Stimulated activated naive CD4-positive, alpha-beta T cell (primary cell): Measurements from ENCODE around the gene KLHL33.

Source experiments
- DNase-seq, 6 experiments: peaks; one replicate each; lab custom pipeline; 2025; lab: John Stamatoyannopoulos, UW

Gene KLHL33, protein sequence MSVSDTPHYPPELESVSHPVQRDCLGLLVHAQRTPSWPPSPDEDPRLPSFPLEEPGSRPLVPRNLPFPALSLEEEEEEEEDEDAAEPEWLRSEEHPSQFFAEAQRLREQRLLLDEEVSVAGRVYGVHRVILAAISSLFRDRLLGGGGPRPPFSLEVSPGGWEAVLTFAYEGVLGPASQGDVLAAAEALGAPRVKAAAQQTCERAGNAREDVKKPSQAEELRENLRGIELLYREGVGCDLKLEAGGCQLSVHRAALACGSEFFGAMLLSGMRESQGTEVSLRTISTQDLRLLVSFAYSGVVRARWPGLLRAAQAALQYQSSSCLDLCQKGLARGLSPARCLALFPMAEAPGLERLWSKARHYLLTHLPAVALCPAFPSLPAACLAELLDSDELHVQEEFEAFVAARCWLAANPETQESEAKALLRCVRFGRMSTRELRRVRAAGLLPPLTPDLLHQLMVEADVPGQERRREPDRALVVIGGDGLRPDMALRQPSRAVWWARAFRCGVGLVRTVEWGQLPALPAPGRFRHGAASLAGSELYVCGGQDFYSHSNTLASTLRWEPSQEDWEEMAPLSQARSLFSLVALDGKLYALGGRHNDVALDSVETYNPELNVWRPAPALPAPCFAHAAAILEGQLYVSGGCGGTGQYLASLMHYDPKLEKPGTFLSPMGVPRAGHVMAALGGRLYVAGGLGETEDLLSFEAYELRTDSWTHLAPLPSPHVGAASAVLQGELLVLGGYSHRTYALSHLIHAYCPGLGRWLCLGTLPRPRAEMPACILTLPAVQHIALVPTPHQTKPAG

DNA sequence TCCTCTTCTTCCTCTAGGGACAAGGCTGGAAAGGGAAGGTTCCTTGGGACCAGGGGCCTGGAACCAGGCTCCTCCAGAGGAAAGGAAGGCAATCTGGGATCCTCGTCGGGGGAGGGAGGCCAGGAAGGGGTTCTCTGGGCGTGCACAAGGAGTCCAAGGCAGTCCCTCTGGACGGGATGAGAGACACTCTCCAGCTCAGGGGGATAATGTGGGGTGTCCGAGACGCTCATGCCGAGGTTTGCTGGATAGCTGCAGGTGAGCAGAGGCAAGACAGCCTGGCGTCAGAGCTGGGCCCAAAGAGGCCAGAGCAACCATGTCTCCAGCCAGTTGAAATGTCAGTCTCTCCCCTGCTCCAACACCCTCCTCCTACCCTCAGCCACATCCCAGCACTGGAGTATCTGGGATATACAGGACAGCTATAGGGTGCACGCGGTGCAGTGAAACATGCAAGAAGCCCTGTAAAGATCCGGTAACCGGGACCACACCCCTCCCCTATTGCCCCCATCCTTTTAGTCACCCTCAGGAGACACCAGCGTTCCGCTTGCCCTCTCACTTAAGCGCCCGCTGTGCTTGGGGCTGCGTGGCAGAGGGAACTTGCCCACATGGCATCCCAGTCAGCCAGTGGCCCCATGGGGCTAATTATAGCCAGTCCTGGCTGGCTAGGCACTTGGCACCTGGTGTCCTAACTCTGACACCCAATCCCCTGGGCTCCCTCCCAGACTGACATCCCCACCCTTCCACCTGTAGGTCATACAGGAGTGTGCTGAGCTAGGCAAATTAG, at the start of gene KLHL33:
Gene KLHL33 (minus strand): TSS at position 585 of the 781 bp plus-strand sequence. CDS start 355 bp downstream, at position 230.
- no peak for DNase-seq

DNA sequence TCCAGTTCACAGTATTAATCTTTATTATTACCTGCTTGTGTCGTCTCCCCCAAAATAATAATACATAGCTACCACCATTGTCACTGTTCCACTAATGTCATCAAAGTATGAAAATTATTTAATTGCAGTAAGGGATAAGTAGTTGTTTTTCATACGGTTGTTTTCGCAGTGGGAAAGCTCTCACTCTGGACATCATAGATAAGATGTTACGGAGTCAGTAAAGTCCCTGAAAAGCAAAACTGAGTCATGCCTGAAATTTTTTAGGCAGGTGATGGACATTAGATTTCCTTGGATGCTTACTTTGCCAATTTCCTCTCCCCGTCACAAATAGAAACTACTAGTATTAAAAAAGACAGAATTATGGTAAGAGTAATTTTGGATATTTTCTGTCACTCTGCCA, 46.4 kb upstream of the KLHL33 start:
- DNase-seq = no peak

DNA sequence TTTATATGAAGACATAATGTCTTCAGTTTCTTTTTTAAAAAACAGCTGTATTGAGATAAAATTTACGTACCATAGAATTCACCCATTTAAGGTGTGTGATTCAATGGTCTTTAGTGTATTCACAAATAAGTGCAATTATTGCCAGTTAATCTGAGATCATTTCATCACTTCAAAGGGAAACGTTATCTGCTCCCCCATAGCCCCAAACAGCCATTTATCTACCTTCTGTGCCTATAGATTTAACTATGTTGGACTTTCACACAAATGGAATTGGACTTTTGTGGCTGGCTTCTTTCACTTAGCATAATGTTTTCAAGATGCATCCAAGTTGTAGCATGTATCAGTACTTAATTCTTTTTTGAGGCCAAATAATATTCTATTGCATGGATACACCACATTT, 42.9 kb upstream of the KLHL33 start:
- no peak for DNase-seq

DNA sequence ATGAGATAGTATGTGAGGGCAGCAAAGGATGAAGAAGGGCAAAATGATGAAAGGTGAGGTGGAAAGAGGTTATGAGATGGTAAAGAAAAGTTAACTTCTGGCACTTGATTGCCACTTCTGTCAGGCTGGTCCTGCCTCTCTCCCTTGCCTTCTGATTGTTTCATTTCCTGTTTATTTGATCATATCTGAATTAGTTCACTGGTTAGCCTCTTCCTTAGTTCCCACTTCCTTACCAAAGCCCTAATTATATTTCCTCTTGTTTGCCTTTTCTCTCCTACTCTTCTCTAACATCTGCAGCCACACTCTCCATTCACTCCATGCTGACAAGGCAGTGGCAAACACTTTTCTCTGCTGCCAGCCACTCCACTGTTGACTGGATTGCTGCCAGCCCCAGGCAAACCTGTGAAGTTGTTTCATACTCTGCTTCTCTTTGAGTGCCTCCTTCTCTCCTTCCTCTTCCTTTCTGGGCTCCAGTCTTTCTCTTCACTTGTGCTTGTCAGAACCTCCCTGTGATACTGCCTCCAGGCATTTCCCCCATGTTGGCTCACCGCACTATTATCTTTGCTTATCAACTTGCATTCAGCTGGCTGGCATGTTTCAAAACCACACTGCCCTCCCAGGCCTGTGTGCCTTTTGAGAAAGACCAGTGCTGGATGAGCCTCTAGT, 41.4 kb upstream of the KLHL33 start:
- DNase-seq = peak in 5 of 6 experiments; percentile 25 to 70 (median 53)

DNA sequence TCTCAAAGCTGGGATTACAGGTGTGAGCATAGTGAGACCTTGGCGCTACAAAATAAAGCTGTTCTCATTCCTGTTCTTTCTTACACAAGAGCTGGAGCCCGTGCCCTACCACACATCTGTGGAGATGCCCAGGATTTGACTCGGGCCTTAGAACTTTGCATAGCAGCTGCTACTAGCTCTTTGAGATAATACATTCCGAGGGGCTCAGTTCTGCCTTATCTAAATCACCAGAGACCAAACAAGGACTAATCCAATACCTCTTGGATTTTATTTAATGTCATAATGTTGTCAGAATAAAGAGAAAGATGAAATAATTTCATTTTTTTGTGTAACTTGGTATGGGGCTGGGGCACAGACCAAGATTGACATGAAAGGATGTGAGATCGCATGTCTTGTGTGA, 40.8 kb upstream of the KLHL33 start:
- DNase-seq = no peak

DNA sequence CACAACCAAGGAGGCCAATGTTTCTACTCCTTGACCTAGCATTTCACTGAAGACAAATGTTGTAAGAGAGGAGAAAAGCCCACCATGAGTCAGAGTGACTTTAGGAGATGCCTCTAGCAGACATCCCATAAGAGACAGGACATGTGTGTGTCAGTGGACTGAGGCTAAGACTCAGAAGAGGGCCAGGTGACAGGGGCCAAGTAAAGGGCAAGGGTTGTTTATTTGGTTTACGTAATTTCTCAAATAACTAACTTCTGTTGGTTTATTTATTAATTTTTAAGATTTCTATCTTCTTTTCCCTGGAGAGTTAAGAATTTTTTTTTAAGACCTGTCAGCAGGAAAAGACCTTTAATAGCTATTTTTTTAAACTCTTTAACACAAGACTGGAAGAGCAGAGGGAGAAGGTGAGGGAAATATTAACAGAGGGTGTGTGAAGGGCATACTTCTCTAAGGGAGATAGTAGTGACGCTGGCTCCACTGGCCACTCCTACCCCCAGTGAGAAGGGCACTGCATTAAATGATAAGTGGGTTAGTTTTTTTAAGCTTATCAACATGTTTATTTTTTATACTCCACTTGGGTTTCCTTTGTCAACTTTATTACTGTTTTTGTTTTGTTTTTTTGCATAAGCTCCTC, 36.7 kb upstream of the KLHL33 start:
- no peak for DNase-seq

DNA sequence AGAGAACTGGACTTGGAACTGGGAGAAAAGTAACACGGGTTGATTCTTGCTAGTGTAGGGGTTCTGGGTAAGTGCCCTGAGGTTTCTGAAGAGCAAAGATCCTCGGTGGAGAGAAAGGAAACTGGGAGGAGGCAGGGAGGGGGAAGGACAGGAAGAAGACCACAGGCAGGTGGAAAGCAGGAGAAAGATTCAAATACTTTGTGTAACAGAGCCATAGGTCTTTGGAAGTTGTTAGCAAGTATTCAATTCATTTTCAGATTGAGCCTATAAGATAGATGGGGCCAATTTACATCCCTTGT, 34.6 kb upstream of the KLHL33 start:
- DNase-seq = no peak

DNA sequence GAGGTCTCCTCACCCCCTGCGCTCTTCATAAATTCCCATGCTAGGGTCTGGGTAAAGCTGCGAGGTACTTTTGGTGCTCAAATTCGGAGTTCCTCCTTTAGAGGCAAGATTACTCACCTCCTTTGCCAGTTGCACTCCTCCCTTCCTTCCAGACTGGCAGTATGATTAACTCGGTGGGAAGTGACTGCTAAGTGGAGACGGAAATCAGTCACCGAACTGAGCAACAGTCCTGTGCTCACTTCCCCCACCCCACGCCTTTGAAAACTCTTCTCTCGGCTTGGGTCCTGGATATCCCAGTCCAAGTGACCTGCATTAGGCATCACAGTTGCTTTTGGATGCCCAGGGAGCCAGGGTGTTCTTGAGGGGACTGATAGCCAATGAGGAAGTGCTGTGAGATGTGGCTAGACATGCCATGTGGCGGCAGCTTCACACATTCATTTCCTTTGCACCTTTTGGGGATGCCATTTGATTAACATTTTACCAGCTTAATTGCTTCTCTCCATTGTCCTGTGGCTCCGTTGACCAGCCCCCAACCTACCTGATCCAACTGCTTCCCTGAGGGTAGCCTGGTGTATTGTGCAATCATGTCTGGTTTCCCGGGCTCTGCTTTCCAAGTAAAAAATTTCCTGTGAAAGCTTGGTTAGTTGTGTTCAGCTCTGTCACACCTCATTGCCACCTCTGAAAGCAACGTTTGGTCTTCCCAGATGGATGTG, 34.1 kb upstream of the KLHL33 start:
- peak; percentile 24 to 64 (median 37) for DNase-seq

DNA sequence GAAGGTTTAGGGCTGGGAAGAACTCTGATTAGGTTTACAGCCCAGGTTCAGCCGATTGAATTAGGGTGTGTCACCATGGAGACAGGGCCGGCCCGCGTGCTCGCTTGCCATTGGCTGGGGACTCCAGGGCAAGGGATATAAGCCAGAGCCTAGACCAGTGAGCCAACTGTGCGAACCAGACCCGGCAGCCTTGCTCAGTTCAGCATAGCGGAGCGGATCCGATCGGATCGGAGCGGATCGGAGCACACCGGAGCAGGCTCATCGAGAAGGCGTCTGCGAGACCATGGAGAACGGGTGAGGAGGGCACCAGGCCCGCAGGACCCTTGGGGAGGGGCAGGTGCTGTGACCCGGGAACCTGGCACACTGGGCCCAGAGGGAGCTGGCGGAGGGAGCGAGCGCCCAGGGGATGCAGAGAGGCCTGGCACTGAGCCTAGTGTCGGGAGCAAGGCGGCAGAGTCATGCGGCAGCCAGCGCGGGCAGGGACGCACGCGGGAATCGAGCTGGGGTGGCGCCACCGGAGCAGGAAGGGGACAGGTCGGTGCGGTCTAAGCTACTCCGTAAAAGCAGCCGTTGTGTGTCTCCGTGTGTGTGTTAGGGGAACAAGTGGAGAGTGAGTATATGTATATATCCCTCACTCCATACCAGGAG, 33.4 kb upstream of the KLHL33 start, which contains the start of gene PNP:
Gene PNP (plus strand): TSS at position 165 of the 648 bp plus-strand sequence. CDS start 119 bp downstream, at position 284.
- peak; percentile 72 to 87 (median 84) for DNase-seq

DNA sequence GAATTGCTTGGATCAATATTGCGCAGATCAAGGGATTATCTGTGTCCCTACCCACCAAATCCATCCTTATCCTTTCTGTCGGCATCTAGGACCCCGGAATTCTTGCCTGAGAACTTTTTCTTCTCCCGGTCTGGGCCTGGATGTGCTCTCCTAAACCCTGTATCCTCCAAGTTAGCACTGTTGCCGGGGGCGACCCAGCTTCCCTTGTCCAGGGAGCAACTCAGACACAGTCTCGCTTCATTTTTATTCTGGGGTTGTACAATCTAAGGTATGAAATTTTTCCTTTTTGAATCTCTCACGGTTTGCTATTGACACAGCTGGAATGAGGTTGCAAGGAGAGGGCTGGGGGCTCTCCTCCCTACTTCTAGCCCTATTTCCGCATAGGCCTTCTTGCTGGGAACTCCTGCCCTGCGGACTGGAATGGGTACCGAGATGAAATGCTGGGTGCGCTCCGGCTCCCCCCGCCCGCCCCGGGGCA, 32.8 kb upstream of the KLHL33 start:
- no peak for DNase-seq

DNA sequence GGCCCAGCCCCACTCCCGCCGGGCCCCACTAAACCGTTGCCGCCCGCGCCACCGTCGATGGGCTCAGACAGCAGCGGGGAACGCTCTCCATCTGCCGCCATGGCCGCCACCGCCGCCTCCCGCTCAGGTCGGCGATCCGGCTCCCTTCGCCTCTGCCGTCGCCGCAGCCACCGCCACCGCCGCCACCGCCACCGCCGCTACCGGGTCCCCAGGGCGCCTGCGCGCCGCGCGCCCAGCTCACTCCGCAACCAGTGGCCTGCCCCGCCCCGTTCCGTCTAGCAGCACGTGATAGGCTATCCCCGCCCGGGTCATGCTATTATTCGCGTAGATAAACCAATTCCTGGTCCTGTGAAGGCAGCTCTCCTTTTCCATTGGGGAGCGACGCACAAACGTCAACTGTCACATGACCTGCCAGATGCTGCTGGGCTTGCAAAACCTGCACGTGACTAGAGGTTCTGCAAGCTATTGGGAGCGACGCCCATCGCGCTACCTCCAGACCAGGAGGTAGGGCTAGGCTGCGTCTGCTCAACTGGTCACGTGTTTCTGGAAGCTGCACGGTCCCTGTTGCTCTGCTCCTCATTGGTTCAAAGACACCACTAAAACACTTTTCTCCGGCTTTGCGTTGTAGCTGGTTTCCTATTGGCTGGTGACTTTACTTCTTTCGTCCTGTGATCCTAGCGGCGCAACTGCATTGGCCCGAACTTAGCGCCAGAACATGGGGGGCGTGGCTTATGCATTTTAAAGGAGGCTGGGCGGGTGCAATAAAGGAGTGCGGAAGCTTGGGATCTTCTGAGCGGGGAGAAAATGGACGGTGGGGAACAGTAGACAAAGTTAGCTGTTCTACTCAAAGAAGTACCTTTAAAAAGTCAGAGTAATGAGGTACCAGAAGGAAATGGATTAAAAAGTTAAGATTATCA, 25.5 kb upstream of the KLHL33 start, which contains the start of gene PIP4P1:
Gene PIP4P1 (minus strand): TSS at position 210 of the 917 bp plus-strand sequence. CDS start 109 bp downstream, at position 101.
- DNase-seq = peak; percentile 95 to 99 (median 99)

DNA sequence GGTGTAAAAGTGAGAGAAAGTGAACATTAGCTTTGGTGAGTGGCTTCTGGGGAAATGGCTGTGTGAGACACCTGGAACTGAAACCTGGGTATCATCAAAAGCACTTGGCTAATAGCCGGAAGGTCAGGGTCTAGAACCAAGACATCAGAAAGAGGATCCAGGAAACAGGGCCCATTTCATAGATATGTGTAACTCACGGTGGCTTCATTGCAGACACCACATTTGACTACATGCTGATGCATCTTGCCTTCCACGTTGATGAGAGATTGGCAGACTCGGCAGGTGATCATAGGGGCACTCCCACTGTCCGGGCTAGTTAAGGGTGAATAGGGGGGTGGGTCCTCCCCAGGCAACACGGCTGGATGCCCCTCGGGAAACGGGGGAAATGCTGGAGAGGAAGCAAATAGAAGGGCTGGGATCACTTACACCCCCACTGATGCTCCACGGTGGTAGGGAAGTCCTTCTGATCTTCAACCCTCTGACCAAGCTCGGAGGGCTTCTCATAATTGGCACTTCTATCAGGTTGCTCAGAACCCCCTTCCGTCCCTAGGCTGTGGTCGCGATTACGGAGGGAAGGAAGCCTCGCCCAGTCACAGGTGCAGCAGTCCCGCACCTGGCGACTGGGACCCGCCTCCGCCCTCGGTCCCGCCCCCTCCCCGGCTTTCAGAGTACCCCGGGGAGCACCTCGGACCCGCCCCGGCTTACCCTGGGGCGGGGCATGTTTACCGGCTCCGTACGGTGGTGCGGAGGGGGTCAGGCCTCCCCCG, 24.7 kb upstream of the KLHL33 start:
- DNase-seq = peak in 5 of 6 experiments; percentile 68 to 85 (median 75)

DNA sequence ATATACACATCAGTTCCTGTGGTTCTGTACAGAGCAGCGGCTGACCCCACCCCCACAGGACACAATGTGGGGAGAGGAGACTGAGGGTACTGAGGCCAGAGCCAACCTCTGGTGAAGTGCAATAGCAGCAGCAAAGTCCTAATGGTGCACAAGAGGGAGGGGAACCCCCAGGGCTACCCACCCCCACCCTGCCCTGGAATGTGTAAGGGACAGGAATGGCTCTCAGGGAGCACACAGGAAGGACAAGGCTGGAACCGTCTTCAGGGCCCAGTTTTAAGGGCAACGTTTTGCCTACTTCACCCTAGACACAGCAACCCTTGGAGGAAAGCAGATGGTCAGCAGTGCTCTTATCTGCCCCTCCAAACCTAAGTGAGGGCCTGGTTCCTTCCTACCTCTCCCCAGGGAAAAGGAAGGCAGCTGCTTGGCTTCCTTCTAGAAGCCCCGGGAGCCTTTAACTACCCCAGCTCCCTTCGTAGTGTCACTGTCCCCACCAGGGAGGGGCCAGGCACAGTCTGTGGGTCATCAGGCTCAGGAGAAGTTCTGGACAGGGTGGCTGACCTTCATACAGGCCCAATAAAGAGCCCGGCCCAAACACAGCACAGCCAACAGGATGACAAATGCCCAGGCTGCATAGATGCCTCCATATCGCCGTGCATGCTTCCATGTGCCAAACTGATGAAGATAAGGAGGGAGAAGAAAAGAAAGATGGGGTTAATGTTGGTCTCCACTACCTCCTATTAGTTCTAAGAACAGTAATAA, 22.2 kb upstream of the KLHL33 start:
- no peak for DNase-seq

DNA sequence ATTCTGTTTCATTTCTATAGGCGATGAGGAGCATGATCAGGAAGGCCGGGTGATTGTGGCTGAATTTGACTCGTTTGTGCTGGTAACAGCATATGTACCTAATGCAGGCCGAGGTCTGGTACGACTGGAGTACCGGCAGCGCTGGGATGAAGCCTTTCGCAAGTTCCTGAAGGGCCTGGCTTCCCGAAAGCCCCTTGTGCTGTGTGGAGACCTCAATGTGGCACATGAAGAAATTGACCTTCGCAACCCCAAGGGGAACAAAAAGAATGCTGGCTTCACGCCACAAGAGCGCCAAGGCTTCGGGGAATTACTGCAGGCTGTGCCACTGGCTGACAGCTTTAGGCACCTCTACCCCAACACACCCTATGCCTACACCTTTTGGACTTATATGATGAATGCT, 21.0 kb upstream of the KLHL33 start:
- DNase-seq = peak in 1 of 6 experiments; percentile 6

DNA sequence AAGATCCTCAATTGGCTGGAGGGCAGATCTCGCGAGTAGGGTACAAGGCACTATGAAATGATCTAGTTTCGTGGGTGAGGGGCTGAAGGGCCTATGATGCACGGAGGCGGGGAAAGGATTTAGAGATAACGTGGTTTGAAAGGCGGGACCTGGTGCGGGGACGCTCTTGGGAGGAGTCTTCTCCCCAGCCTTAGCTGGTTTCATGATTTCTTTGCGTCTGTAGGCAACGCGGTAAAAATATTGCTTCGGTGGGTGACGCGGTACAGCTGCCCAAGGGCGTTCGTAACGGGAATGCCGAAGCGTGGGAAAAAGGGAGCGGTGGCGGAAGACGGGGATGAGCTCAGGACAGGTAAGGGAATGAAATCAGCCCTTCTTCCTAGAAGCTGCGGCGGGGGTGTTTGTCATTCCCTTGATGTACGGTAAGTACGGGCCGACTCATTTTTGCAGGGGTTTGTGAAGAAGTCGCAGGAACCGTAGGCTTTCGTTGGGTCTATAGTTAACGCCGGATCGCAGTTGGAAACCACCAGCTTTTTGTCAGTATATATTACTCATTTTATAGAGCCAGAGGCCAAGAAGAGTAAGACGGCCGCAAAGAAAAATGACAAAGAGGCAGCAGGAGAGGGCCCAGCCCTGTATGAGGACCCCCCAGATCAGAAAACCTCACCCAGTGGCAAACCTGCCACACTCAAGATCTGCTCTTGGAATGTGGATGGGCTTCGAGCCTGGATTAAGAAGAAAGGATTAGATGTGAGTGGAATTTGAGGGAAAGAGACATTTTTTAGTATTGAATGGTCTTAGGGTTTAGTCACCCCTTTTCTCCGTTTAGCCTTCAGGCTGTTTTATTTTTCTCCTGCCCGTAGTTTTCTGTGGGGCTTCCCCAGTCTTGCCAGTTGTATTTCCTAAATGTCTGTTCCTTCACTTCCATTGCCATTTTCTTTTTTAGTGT, 19.7 kb upstream of the KLHL33 start:
- DNase-seq = peak in 4 of 6 experiments; percentile 82 to 96 (median 90)
